B cell (primary cell): ENCODE measurements around the gene PLEKHA8. TPM values are rescaled to one million over a fixed set of nuclear protein-coding genes. Genes with fewer than 3 reads are reported as not detected.
A peak's percentile ranks its signal among the peaks of the same experiment; 100 is the strongest.

ENCODE experiments used
- ATAC-seq: fragments of 200-7000 bp; cut with Tn5 transposase; one replicate; pipeline ENCODE4 v1.10.0; 2021; ENCODE audit warnings: low read depth, mild to moderate bottlenecking, moderate number of reproducible peaks, moderate library complexity
- CTCF ChIA-PET: fragments of 350-600 bp; sonication (Branson Sonifier 250); formaldehyde crosslinking; loops from one replicate; lab custom pipeline; 2021; ENCODE audit warnings: antibody characterized with exemption, inconsistent platforms; lab: Charles Lee
- POLR2A ChIA-PET: fragments of 350-600 bp; sonication (Branson Sonifier 250); formaldehyde crosslinking; loops from one replicate; lab custom pipeline; 2021; ENCODE audit warnings: antibody characterized with exemption; lab: Charles Lee
- DNase-seq: peaks from one replicate; pipeline ENCODE4 v3.0.0; 2013
- H2AFZ ChIP-seq: 2 replicates; pipeline ENCODE4 v1.6.1; 2012; ENCODE audit warnings: mild to moderate bottlenecking, low read depth, low read length; ENCODE audit not compliant: insufficient read depth, poor library complexity, severe bottlenecking
- H3K27ac ChIP-seq, 2 donors: 1 replicate in 1 of 2; 2 replicates in 1 of 2; pipeline ENCODE4 v1.5.1; 2012 to 2013; ENCODE audit warnings: low read length in 2 of 2, mild to moderate bottlenecking in 2 of 2, moderate library complexity in 1 of 2
- H3K27me3 ChIP-seq, 4 experiments: fragments of 200-600 bp in 1 of 4; sonication (generic) in 1 of 4; replicated peaks in 1 of 4; 1 replicate in 2 of 4; 2 replicates in 2 of 4; pipeline versions ENCODE4 v1.6.1 to v1.7.0; 2013 to 2016; ENCODE audit warnings: low read length in 3 of 4, mild to moderate bottlenecking in 2 of 4, mixed read lengths in 1 of 4, moderate library complexity in 1 of 4; ENCODE audit not compliant: insufficient read depth in 4 of 4, control insufficient read depth in 3 of 4; ENCODE audit errors: control extremely low read depth in 1 of 4
- H3K36me3 ChIP-seq, 2 experiments: replicated peaks in 1 of 2; 1 replicate in 1 of 2; 2 replicates in 1 of 2; pipeline versions ENCODE4 v1.6.1 to v1.7.1; 2013; ENCODE audit warnings: low read length in 1 of 2; ENCODE audit not compliant: insufficient read depth in 2 of 2, control insufficient read depth in 1 of 2; ENCODE audit errors: control extremely low read depth in 1 of 2, extremely low read depth in 1 of 2
- H3K4me1 ChIP-seq, 2 donors: fragments of 200-600 bp in 1 of 2; sonication (generic) in 1 of 2; 1 replicate in 1 of 2; 2 replicates in 1 of 2; pipeline versions ENCODE4 v1.5.1 to v1.6.1; 2013 to 2017; ENCODE audit warnings: low read length in 2 of 2; ENCODE audit not compliant: control insufficient read depth in 2 of 2, insufficient read depth in 2 of 2
- H3K4me2 ChIP-seq: replicated peaks from 2 replicates; pipeline ENCODE3; 2012; ENCODE audit warnings: mild to moderate bottlenecking, low read depth, low read length; ENCODE audit not compliant: poor library complexity, severe bottlenecking
- H3K4me3 ChIP-seq, 5 experiments: fragments of 200-600 bp in 1 of 5; sonication (generic) in 1 of 5; 1 replicate in 3 of 5; 2 replicates in 2 of 5; pipeline versions ENCODE4 v1.5.1 to v1.7.0; 2011 to 2016; ENCODE audit warnings: low read length in 4 of 5, mild to moderate bottlenecking in 4 of 5, low read depth in 2 of 5, control low read depth in 1 of 5, moderate library complexity in 1 of 5; ENCODE audit not compliant: insufficient read depth in 1 of 5; ENCODE audit errors: control extremely low read depth in 1 of 5, extremely low read depth in 1 of 5
- H3K79me2 ChIP-seq: fragments of 200-600 bp; sonication (generic); one replicate; pipeline ENCODE4 v1.6.0; 2016; ENCODE audit warnings: low read length; ENCODE audit not compliant: control insufficient read depth, insufficient read depth
- H3K9ac ChIP-seq: fragments of 200-600 bp; sonication (generic); 2 replicates; pipeline ENCODE4 v1.6.1; 2017; ENCODE audit warnings: mild to moderate bottlenecking, low read length, moderate library complexity
- H3K9me3 ChIP-seq, 3 donors: one replicate each; pipeline versions ENCODE4 v1.6.1 to v1.7.1; 2013; ENCODE audit warnings: low read length in 2 of 3; ENCODE audit not compliant: control insufficient read depth in 2 of 3, insufficient read depth in 1 of 3; ENCODE audit errors: control extremely low read depth in 1 of 3
- H4K20me1 ChIP-seq: 2 replicates; pipeline ENCODE4 v1.6.0; 2012; ENCODE audit warnings: mild to moderate bottlenecking, low read length; ENCODE audit not compliant: insufficient read depth, control insufficient read depth, poor library complexity, severe bottlenecking
- H3K27ac Mint-ChIP-seq: one replicate; pipeline ENCODE4 v1.8.0; 2021; ENCODE audit warnings: mixed read lengths
- H3K27me3 Mint-ChIP-seq: one replicate; pipeline ENCODE4 v1.8.0; 2021; ENCODE audit warnings: mixed read lengths
- H3K4me1 Mint-ChIP-seq: one replicate; pipeline ENCODE4 v1.8.0; 2021; ENCODE audit warnings: mixed read lengths
- H3K4me3 Mint-ChIP-seq: one replicate; pipeline ENCODE4 v1.8.0; 2021; ENCODE audit warnings: mixed read lengths
- H3K9me3 Mint-ChIP-seq: one replicate; pipeline ENCODE4 v1.8.0; 2022; ENCODE audit warnings: mixed read lengths; ENCODE audit not compliant: insufficient read depth
- EZH2 ChIP-seq: IDR thresholded peaks from 2 replicates; pipeline ENCODE4 v1.6.1; 2012; ENCODE audit warnings: borderline replicate concordance, low read depth, mild to moderate bottlenecking, moderate library complexity, low read length; ENCODE audit not compliant: insufficient read depth, poor library complexity, severe bottlenecking
- WGBS: methylation state at CpG from one replicate; pipeline ENCODE4 v1.1.5; 2013; ENCODE audit warnings: missing lambda C conversion rate; ENCODE audit not compliant: insufficient coverage; 5-methylcytosine and 5-hydroxymethylcytosine counted together
- intact Hi-C: fragments of 100-400 bp; cut with micrococcal nuclease; formaldehyde crosslinking; loops from one replicate; pipeline ENCODE4 v1.10.0; 2022
- polyA plus RNA-seq: library from polyadenylated mRNA; depleted of rRNA; stranded (reverse); fragments of >200 nt; gene quantifications from 2 replicates; pipeline ENCODE4 v1.2.3, GENCODE V29; 2012
- total RNA-seq, 2 donors: library from RNA; stranded (reverse); fragments of 120-200 nt in 1 of 2; gene quantifications; 1 replicate in 1 of 2; 2 replicates in 1 of 2; pipeline versions ENCODE4 v1.2.3 to v1.2.4, GENCODE V29; 2013 to 2022
- TF ChIP-seq, protein P1 (sequence below): fragments of 200-600 bp; IDR thresholded peaks from one replicate; pipeline ENCODE4 v1.8.0; 2022; ENCODE audit warnings: antibody characterized with exemption, mild to moderate bottlenecking

The PLEKHA8 gene
- total and polyA plus RNA-seq, 2 donors (not counting 1 experiment from before 2014, with no cell fraction given): 1.7 to 10.5 TPM

DNA sequence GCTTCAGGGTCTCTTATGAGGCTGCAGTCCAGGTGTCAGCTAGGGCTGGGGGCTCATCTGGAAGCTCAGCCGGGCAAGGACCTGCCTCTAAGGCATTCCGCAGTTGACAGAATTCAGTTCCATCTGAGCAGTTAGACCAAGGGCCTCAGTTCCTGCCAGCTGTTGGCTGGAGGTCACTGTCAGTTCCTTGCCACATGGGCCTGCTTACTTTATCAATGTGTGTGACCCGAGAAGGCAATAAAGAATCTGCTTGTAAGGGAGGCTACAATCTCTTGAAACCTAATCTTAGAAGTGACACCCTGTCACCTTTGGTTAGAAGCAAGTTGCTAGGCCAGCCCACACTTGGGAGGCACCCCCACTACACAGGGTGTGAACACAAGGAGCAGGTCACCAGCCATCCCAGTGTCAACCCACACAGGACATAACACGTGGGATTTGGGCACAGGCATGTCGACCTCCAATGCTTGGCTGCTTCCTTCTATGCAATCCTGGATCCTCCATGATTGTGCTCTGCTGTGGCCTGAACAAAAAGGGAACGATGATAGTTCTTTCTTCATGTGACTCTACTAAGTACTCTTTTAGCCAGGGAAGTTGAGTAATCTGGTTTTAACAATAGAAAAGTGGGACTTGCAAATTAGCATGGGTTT is 148.4 kb downstream of the PLEKHA8 start:
- ChIA-PET POLR2A (no interaction called here), CTCF (interaction anchor here (0.8 to 1.7 kb wide), 3 partner anchors 12 to 99 kb away, joined by 3 to 4 read pairs (median 3); no protein-coding TSS in a partner anchor)
- TF ChIP-seq EZH2: no peak
- TF ChIP-seq, protein P1, sequence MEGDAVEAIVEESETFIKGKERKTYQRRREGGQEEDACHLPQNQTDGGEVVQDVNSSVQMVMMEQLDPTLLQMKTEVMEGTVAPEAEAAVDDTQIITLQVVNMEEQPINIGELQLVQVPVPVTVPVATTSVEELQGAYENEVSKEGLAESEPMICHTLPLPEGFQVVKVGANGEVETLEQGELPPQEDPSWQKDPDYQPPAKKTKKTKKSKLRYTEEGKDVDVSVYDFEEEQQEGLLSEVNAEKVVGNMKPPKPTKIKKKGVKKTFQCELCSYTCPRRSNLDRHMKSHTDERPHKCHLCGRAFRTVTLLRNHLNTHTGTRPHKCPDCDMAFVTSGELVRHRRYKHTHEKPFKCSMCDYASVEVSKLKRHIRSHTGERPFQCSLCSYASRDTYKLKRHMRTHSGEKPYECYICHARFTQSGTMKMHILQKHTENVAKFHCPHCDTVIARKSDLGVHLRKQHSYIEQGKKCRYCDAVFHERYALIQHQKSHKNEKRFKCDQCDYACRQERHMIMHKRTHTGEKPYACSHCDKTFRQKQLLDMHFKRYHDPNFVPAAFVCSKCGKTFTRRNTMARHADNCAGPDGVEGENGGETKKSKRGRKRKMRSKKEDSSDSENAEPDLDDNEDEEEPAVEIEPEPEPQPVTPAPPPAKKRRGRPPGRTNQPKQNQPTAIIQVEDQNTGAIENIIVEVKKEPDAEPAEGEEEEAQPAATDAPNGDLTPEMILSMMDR: no peak
- Histone ChIP-seq H3K4me1 (peaks cover 28 to 37% of the 10 kb centered on the region in 2 donors), H4K20me1 (no peaks in the 10 kb centered on the region), H2AFZ (peak overlapping the region; percentile 55), H3K4me2 (peak overlapping the region; percentile 49), H3K27me3 (no peaks in the 10 kb centered on the region), H3K9ac (peak overlapping the region; percentile 22), H3K36me3 (no peaks in the 10 kb centered on the region), H3K27ac (peak overlapping the region; percentile 1 to 56), H3K9me3 (no peaks in the 10 kb centered on the region), H3K4me3 (no peak overlapping the region), H3K79me2 (no peaks in the 10 kb centered on the region)
- WGBS: 32% methylated on average over 3 of the region's 6 CpGs
- peaks cover 43% of the 10 kb centered on the region for H3K4me1 Mint-ChIP-seq
- H3K27me3 Mint-ChIP-seq: no peaks in the 10 kb centered on the region
- ATAC-seq (no peak), DNase-seq (peak; percentile 22)
- H3K4me3 Mint-ChIP-seq: peak overlapping the region; percentile 29
- H3K27ac Mint-ChIP-seq: peak overlapping the region; percentile 64
- intact Hi-C loops: loop anchor here (1.0 to 5.0 kb wide), 2 partner anchors 27 to 39 kb away; no protein-coding TSS in a partner anchor
- no peaks in the 10 kb centered on the region for H3K9me3 Mint-ChIP-seq

DNA sequence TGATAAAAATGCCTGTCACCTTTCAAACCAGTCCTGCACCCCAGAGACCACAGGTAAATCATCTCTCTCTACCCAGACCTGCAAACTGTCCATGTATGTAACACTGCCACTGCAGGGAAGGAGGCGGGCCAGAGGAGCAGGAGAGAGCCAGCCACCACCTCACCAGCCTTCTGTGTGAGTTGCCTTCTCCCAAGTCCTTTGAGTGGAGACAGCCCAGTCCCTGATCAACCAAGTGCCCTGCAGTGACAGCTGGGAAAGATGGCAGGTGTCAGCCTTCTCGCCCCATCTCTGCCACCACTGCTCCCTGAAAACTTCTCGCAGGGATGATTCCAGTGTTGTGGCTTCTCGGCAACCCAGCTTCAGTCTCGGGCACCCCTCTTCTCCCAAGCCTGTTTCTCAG is 149.0 kb downstream of the PLEKHA8 start:
- H3K27me3 ChIP-seq: no peaks in the 10 kb centered on the region
- H3K4me3 ChIP-seq: no peak overlapping the region
- ATAC-seq (no peak), DNase-seq (no peak)
- TF ChIP-seq, protein P1: no peak
- no peak for TF ChIP-seq EZH2
- H3K9ac ChIP-seq: no peak overlapping the region
- H3K79me2 ChIP-seq: no peaks in the 10 kb centered on the region
- Mint-ChIP-seq H3K27ac (peak overlapping the region; percentile 64), H3K4me1 (peaks cover 43% of the 10 kb centered on the region), H3K9me3 (no peaks in the 10 kb centered on the region), H3K27me3 (no peaks in the 10 kb centered on the region), H3K4me3 (peak overlapping the region; percentile 29)
- no peaks in the 10 kb centered on the region for H3K9me3 ChIP-seq
- 94% methylated on average over 5 of the region's 5 CpGs for WGBS
- intact Hi-C loops: loop anchor here (5.0 kb wide), 1 partner anchor 40 kb away; no protein-coding TSS in a partner anchor
- no peaks in the 10 kb centered on the region for H3K36me3 ChIP-seq
- no peak overlapping the region for H3K4me2 ChIP-seq
- H2AFZ ChIP-seq: no peak overlapping the region
- H4K20me1 ChIP-seq: no peaks in the 10 kb centered on the region
- ChIA-PET POLR2A (no interaction called here), CTCF (interaction anchor here (1.5 to 1.7 kb wide), 2 partner anchors 12 to 14 kb away, joined by 3 to 4 read pairs; no protein-coding TSS in a partner anchor)
- H3K27ac ChIP-seq: peak overlapping the region in 1 of 2 donors; percentile 10
- H3K4me1 ChIP-seq: peaks cover 28 to 37% of the 10 kb centered on the region in 2 donors
